Measurements from ENCODE around the gene U2AF1L4.

The U2AF1L4 gene

GRCh38 chr19:35718345-35719041, 26.7 kb downstream of the U2AF1L4 start:
- H3K4me1 ChIP-seq (ENCODE audit: control extremely low read depth in 1 of 4, control insufficient read depth in 4 of 4, insufficient read depth in 4 of 4, low read length in 3 of 4): peaks cover 0 to 45% (median 32%) of the 10 kb centered on the region in 4 experiments
- CTCF ChIA-PET: interaction anchor here (0.9 to 1.3 kb wide), 3 partner anchors 10 to 30 kb away, joined by 3 to 5 read pairs (median 4); partner anchors contain the start of gene LIN37
- H3K27me3 ChIP-seq (replicated peaks in 2 of 5; ENCODE audit: control insufficient read depth in 4 of 5, insufficient read depth in 5 of 5, low read length in 4 of 5): no peaks in the 10 kb centered on the region
- DNase-seq: peak in 2 of 3 donors; percentile 53 to 57
- peaks cover 0 to 40% (median 25%) of the 10 kb centered on the region in 4 experiments for H3K36me3 ChIP-seq (ENCODE audit: control insufficient read depth in 4 of 4, insufficient read depth in 4 of 4, low read length in 3 of 4)
- WGBS (ENCODE audit: insufficient coverage): under 1% methylated on average over 41 of the region's 42 CpGs
- H3K27ac ChIP-seq (ENCODE audit: insufficient read depth in 1 of 2, low read depth in 1 of 2, low read length in 2 of 2, poor library complexity in 1 of 2, severe bottlenecking in 2 of 2): peak overlapping the region; percentile 58 to 83
- peak overlapping the region; percentile 62 to 92 (median 80) for H3K4me3 ChIP-seq (ENCODE audit: control insufficient read depth in 1 of 7, extremely low read depth in 1 of 7, insufficient read depth in 4 of 7, low read depth in 2 of 7, low read length in 6 of 7)
- H3K9me3 ChIP-seq (ENCODE audit: control extremely low read depth in 1 of 5, control insufficient read depth in 4 of 5, insufficient read depth in 2 of 5, low read depth in 1 of 5, low read length in 4 of 5): no peaks in the 10 kb centered on the region
- POLR2A ChIA-PET: interaction anchor here (1.1 kb wide), 1 partner anchor 27 kb away, joined by 4 read pairs; the partner anchor contains the start of genes PSENEN and U2AF1L4

GRCh38 chr19:35717665-35718344, 27.4 kb downstream of the U2AF1L4 start, which contains the start of gene KMT2B:
TSS of gene KMT2B (plus strand) at chr19:35718003. CDS start at chr19:35718019, 16 bp downstream.
- POLR2A ChIA-PET: interaction anchor here (1.1 kb wide), 1 partner anchor 27 kb away, joined by 4 read pairs; the partner anchor contains the start of genes PSENEN and U2AF1L4
- Histone ChIP-seq H3K27me3 (replicated peaks in 2 of 5; ENCODE audit: control insufficient read depth in 4 of 5, insufficient read depth in 5 of 5, low read length in 4 of 5) (no peaks in the 10 kb centered on the region), H3K36me3 (ENCODE audit: control insufficient read depth in 4 of 4, insufficient read depth in 4 of 4, low read length in 3 of 4) (peaks cover 0 to 33% (median 18%) of the 10 kb centered on the region in 4 experiments), H3K4me1 (ENCODE audit: control extremely low read depth in 1 of 4, control insufficient read depth in 4 of 4, insufficient read depth in 4 of 4, low read length in 3 of 4) (peaks cover 0 to 45% (median 32%) of the 10 kb centered on the region in 4 experiments), H3K4me3 (ENCODE audit: control insufficient read depth in 1 of 7, extremely low read depth in 1 of 7, insufficient read depth in 4 of 7, low read depth in 2 of 7, low read length in 6 of 7) (peak within 1 kb of the TSS; percentile 74 to 92 (median 82)), H3K9me3 (ENCODE audit: control extremely low read depth in 1 of 5, control insufficient read depth in 4 of 5, insufficient read depth in 2 of 5, low read depth in 1 of 5, low read length in 4 of 5) (no peaks in the 10 kb centered on the region), H3K27ac (ENCODE audit: insufficient read depth in 1 of 2, low read depth in 1 of 2, low read length in 2 of 2, poor library complexity in 1 of 2, severe bottlenecking in 2 of 2) (peak within 1 kb of the TSS; percentile 58 to 83)
- WGBS (ENCODE audit: insufficient coverage): 0% methylated on average over 58 of the region's 109 CpGs
- no peak for DNase-seq
- CTCF ChIA-PET: interaction anchor here (0.9 kb wide), 1 partner anchor 10 kb away, joined by 5 read pairs; no protein-coding TSS in a partner anchor

- peaks cover 0 to 25% (median 11%) of the 10 kb centered on the region in 4 experiments for H3K36me3 ChIP-seq (ENCODE audit: control insufficient read depth in 4 of 4, insufficient read depth in 4 of 4, low read length in 3 of 4)
- POLR2A ChIA-PET: no interaction called here
- H3K9me3 ChIP-seq (ENCODE audit: control extremely low read depth in 1 of 5, control insufficient read depth in 4 of 5, insufficient read depth in 2 of 5, low read depth in 1 of 5, low read length in 4 of 5): no peaks in the 10 kb centered on the region
- H3K4me1 ChIP-seq (ENCODE audit: control extremely low read depth in 1 of 4, control insufficient read depth in 4 of 4, insufficient read depth in 4 of 4, low read length in 3 of 4): peaks cover 0 to 45% (median 32%) of the 10 kb centered on the region in 4 experiments
- H3K27ac ChIP-seq (ENCODE audit: insufficient read depth in 1 of 2, low read depth in 1 of 2, low read length in 2 of 2, poor library complexity in 1 of 2, severe bottlenecking in 2 of 2): peak overlapping the region in 1 of 2 experiments; percentile 66
- no peaks in the 10 kb centered on the region for H3K27me3 ChIP-seq (replicated peaks in 2 of 5; ENCODE audit: control insufficient read depth in 4 of 5, insufficient read depth in 5 of 5, low read length in 4 of 5)
- H3K4me3 ChIP-seq (ENCODE audit: control insufficient read depth in 1 of 7, extremely low read depth in 1 of 7, insufficient read depth in 4 of 7, low read depth in 2 of 7, low read length in 6 of 7): peak overlapping the region; percentile 74 to 92 (median 82)
- DNase-seq: peak; percentile 95 to 98 (median 98)
- CTCF ChIA-PET: interaction anchor here (1.5 kb wide), 1 partner anchor 23 kb away, joined by 6 read pairs; no protein-coding TSS in a partner anchor
- WGBS (ENCODE audit: insufficient coverage): 0% methylated on average over 60 of the region's 77 CpGs
These were observed 28.2 kb downstream of the U2AF1L4 start for GRCh38 chr19:35716801-35717664.

- H3K36me3 ChIP-seq (ENCODE audit: control insufficient read depth in 4 of 4, insufficient read depth in 4 of 4, low read length in 3 of 4): peaks cover 0 to 18% (median 6%) of the 10 kb centered on the region in 4 experiments
- H3K4me1 ChIP-seq (ENCODE audit: control extremely low read depth in 1 of 4, control insufficient read depth in 4 of 4, insufficient read depth in 4 of 4, low read length in 3 of 4): peaks cover 0 to 45% (median 32%) of the 10 kb centered on the region in 4 experiments
- POLR2A ChIA-PET: no interaction called here
- WGBS (ENCODE audit: insufficient coverage): under 1% methylated on average over 43 of the region's 52 CpGs
- no peaks in the 10 kb centered on the region for H3K9me3 ChIP-seq (ENCODE audit: control extremely low read depth in 1 of 5, control insufficient read depth in 4 of 5, insufficient read depth in 2 of 5, low read depth in 1 of 5, low read length in 4 of 5)
- H3K4me3 ChIP-seq (ENCODE audit: control insufficient read depth in 1 of 7, extremely low read depth in 1 of 7, insufficient read depth in 4 of 7, low read depth in 2 of 7, low read length in 6 of 7): peak overlapping the region; percentile 74 to 92 (median 82)
- H3K27me3 ChIP-seq (replicated peaks in 2 of 5; ENCODE audit: control insufficient read depth in 4 of 5, insufficient read depth in 5 of 5, low read length in 4 of 5): no peaks in the 10 kb centered on the region
- peak in 1 of 3 donors; percentile 18 for DNase-seq
- H3K27ac ChIP-seq (ENCODE audit: insufficient read depth in 1 of 2, low read depth in 1 of 2, low read length in 2 of 2, poor library complexity in 1 of 2, severe bottlenecking in 2 of 2): peak overlapping the region in 1 of 2 experiments; percentile 65
- CTCF ChIA-PET: interaction anchor here (0.6 to 1.5 kb wide), 3 partner anchors 15 to 168 kb away, joined by 3 to 6 read pairs (median 3); no protein-coding TSS in a partner anchor
These were observed 29.0 kb downstream of the U2AF1L4 start for GRCh38 chr19:35715981-35716800.

- WGBS (ENCODE audit: insufficient coverage): 78% methylated on average over 3 of the region's 7 CpGs
- DNase-seq: no peak
- Histone ChIP-seq H3K9me3 (ENCODE audit: control extremely low read depth in 1 of 5, control insufficient read depth in 4 of 5, insufficient read depth in 2 of 5, low read depth in 1 of 5, low read length in 4 of 5) (no peaks in the 10 kb centered on the region), H3K27ac (ENCODE audit: insufficient read depth in 1 of 2, low read depth in 1 of 2, low read length in 2 of 2, poor library complexity in 1 of 2, severe bottlenecking in 2 of 2) (no peak overlapping the region), H3K4me1 (ENCODE audit: control extremely low read depth in 1 of 4, control insufficient read depth in 4 of 4, insufficient read depth in 4 of 4, low read length in 3 of 4) (peaks cover 0 to 45% (median 32%) of the 10 kb centered on the region in 4 experiments), H3K27me3 (replicated peaks in 2 of 5; ENCODE audit: control insufficient read depth in 4 of 5, insufficient read depth in 5 of 5, low read length in 4 of 5) (no peaks in the 10 kb centered on the region), H3K4me3 (ENCODE audit: control insufficient read depth in 1 of 7, extremely low read depth in 1 of 7, insufficient read depth in 4 of 7, low read depth in 2 of 7, low read length in 6 of 7) (peak overlapping the region in 5 of 7 experiments; percentile 79 to 92 (median 82)), H3K36me3 (ENCODE audit: control insufficient read depth in 4 of 4, insufficient read depth in 4 of 4, low read length in 3 of 4) (peaks cover 0 to 11% (median 3%) of the 10 kb centered on the region in 4 experiments)
- ChIA-PET POLR2A (no interaction called here), CTCF (interaction anchor here (1.0 to 5.4 kb wide), 5 partner anchors 12 to 167 kb away, joined by 3 to 43 read pairs (median 6); partner anchors contain the start of genes PSENEN and U2AF1L4)
These were observed 29.8 kb downstream of the U2AF1L4 start for GRCh38 chr19:35715355-35715809.

Measured in common myeloid progenitor, CD34-positive (primary cell).